Fibroblast of pulmonary artery (primary cell): ENCODE results near the gene CATSPER3.

ENCODE experiments used
- DNase-seq: peaks from one replicate; pipeline ENCODE4 v3.0.0-alpha.2; 2010; ENCODE audit warnings: low read depth
- H3K4me3 ChIP-seq: replicated peaks from 2 replicates; pipeline ENCODE4 v1.5.1; 2011; ENCODE audit warnings: low read depth, mild to moderate bottlenecking, control low read depth, low read length, moderate library complexity
- TF ChIP-seq, protein P1 (sequence below): IDR thresholded peaks from 2 replicates; pipeline ENCODE4 v1.5.1; 2011; ENCODE audit warnings: mild to moderate bottlenecking, control low read depth, low read length, inconsistent platforms; ENCODE audit errors: missing control alignments

The CATSPER3 gene

GRCh38 chr5:135029477-135030122 is 61.9 kb downstream of the CATSPER3 start:
- H3K4me3 ChIP-seq, result no peak overlapping the region
- peak; percentile 4 for DNase-seq
- TF ChIP-seq, protein P1, sequence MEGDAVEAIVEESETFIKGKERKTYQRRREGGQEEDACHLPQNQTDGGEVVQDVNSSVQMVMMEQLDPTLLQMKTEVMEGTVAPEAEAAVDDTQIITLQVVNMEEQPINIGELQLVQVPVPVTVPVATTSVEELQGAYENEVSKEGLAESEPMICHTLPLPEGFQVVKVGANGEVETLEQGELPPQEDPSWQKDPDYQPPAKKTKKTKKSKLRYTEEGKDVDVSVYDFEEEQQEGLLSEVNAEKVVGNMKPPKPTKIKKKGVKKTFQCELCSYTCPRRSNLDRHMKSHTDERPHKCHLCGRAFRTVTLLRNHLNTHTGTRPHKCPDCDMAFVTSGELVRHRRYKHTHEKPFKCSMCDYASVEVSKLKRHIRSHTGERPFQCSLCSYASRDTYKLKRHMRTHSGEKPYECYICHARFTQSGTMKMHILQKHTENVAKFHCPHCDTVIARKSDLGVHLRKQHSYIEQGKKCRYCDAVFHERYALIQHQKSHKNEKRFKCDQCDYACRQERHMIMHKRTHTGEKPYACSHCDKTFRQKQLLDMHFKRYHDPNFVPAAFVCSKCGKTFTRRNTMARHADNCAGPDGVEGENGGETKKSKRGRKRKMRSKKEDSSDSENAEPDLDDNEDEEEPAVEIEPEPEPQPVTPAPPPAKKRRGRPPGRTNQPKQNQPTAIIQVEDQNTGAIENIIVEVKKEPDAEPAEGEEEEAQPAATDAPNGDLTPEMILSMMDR, result no peak

DNA sequence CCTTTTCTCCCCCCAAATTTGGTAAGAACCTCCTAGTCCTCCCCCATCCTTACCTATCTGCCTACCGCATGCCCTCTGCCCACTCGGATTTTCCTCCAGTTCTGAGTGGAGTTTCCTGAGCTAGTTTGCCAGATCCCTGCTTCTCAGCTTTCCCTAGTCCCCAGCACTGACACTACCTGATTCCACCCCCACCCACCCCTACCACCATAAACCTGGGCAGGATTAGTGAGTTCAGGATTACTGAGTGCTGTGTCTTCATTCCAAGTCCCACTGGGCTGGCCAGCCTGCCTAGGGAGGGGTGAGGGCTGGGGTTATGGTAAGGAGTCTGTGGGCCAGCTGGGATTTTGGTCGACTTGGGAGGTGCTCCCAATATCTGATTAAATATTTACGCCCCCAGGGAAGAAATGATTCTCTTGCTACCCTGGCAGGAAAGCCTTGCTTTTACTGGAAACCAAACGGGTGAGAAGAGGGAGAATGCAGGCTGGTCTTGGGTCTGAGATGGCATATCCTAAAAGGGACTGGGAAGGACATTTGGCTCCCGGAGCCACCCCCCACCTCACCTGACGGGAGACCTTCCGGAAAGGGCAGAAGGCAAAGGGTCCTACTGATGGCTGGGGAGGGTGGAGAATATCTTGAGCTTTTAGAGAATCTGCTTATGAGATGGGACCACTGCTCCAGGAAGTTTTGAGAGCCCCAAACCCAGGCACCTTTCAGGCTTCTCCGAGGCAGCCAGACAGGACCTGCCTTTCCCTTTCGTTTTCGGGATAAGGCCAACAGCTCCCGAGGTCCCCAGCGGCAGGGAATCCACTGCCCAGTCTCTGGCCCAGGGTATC is 62.6 kb downstream of the CATSPER3 start:
- TF ChIP-seq, protein P1, result no peak
- DNase-seq, result no peak
- H3K4me3 ChIP-seq, result no peak overlapping the region

GRCh38 chr5:135030956-135031812 is 63.5 kb downstream of the CATSPER3 start:
- peak; percentile 10 for DNase-seq
- TF ChIP-seq, protein P1, result no peak
- no peak overlapping the region for H3K4me3 ChIP-seq

- DNase-seq, result peak; percentile 8
- no peak overlapping the region for H3K4me3 ChIP-seq
- TF ChIP-seq, protein P1, result no peak
These were observed 64.3 kb downstream of the CATSPER3 start for GRCh38 chr5:135031813-135032694.

- no peak overlapping the region for H3K4me3 ChIP-seq
- TF ChIP-seq, protein P1, result no peak
- no peak for DNase-seq
These were observed 64.9 kb downstream of the CATSPER3 start for GRCh38 chr5:135032695-135032998.

DNA sequence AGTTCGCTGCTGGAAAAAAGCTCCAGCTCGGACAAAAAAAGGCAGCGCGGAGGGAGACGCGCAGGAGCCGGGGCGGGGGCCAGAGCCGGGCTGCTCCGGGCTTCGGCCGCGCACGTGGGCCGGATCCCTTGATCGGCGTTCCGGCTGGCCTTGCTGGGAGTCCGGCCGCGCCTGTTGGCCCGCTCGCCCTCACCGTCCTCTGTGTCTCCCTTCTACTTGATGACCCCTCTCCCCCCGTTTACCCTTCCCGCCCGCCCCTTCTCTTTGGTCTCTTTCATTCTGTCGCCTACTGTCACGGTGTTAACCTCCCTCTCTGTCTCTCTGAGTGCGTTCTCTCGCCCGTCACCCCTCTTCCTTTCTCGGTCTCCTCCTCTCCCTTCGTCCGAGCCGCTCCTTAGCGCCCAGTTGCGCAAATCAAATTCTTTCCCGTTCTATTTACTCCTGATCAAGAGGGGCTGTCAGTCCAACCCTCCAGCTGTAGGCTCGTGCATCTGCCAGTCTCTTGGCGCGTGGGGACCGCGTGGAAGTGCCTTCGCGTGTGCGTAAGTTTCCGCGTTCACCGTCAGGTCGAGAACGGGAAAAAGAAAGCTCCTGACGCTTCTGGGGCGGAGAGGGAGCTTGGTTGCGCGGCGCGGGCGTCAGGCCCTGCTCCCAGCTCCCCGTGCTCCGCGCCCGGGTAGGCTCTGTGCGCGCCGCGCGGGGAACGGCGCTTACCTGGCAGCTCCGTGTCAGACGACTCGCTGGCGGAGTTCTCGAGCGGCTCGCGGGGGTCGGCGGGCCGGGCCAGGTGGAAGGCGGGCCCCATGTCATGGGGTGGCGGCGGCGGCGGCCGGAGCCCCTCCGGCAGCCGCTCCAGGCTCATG is 65.5 kb downstream of the CATSPER3 start:
- DNase-seq, result peak; percentile 21
- TF ChIP-seq, protein P1, result no peak
- H3K4me3 ChIP-seq, result peak overlapping the region; percentile 30
